Measurements from ENCODE around the gene ASPSCR1. TPM values are rescaled to one million over a fixed set of nuclear protein-coding genes. Genes with fewer than 3 reads are reported as not detected.

ASPSCR1 gene
- total and polyA plus RNA-seq, 2 of the 8 experiments (the other 6 are each of a cell fraction or from before 2014, with no cell fraction given) = 33.3 to 43.7 TPM

DNA sequence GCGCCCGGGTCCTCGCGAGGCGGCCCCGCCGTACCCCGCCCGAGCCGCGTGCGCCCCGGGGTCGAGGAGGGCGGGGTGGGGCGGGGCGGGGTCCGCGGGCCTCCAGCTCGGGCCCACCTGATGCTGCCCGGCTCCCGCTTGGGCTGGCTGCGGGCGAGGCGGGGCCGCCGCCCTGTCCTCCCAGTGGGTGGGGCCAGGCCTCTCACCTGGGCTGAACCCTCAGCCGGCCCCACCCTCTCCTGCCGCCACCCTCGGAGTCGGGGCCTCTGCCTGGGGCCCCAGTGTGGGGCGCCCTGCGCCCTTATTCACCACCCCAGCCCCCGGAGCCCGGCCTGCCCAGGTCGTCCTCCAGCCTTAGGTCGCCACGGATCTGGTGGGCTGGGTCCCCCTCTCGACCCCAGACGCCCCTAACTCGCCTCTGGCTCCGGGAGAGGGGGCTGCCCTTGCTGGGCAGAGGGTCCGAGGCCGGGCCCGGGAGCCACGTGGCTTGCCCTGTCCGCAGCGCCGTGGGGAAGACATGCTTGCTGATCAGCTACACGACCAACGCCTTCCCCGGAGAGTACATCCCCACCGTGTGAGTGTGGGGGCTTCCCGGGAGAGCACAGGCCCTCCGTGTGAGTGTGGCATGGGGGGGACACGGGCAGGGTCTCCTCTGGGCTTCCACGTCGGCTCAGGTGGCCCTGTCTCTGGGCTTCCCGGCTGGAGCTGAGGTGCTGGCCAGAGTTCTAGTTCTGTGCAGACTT is 54.6 kb downstream of the ASPSCR1 start:
- peak overlapping the region; percentile 97 for H3K4ac ChIP-seq (replicated peaks; ENCODE audit: insufficient read length, low read depth, low read length)
- H3K56ac ChIP-seq (replicated peaks; ENCODE audit: insufficient read length, low read depth, low read length) = peak overlapping the region; percentile 79
- H2BK5ac ChIP-seq (ENCODE audit: low read depth, low read length) = 0 out of 2 replicates have a peak overlapping the region, but pooled peaks have one; percentile 44
- no peak overlapping the region for H2BK20ac ChIP-seq (ENCODE audit: low read length)
- H2BK15ac ChIP-seq (ENCODE audit: low read length) = no peak overlapping the region
- H3K4me2 ChIP-seq (ENCODE audit: insufficient read depth in 1 of 2, low read depth in 2 of 2, low read length in 2 of 2) = peak overlapping the region; percentile 80 to 94
- H3K14ac ChIP-seq (ENCODE audit: insufficient read length) = no peak overlapping the region
- peak overlapping the region; percentile 10 for H2BK120ac ChIP-seq (replicated peaks; ENCODE audit: low read depth, low read length)
- FAIRE-seq (no peak), DNase-seq (ENCODE audit: low read depth in 1 of 2, low spot score in 2 of 2) (peak in 1 of 2 experiments; percentile 85)
- peak overlapping the region; percentile 41; the same call in 1 of the 2 replicates for H2AK5ac ChIP-seq (ENCODE audit: low read depth, low read length)
- no peaks in the 10 kb centered on the region for H3K9me3 ChIP-seq (ENCODE audit: insufficient read depth in 2 of 2, low read depth in 1 of 2, low read length in 1 of 2)
- H3K4me1 ChIP-seq (replicated peaks in 1 of 4; ENCODE audit: control insufficient read depth in 3 of 4, insufficient read depth in 4 of 4, low read length in 3 of 4) = peaks cover 0 to 13% (median 7%) of the 10 kb centered on the region in 4 experiments; a peak in 5 of 7 replicates
- peak overlapping the region; percentile 56 to 79 (median 59) for H3K4me3 ChIP-seq (ENCODE audit: extremely low read depth in 1 of 4, insufficient read depth in 2 of 4, low read depth in 3 of 4, low read length in 4 of 4)
- 8% methylated on average over 28 of the region's 59 CpGs; no CpG with 5 or more reads in 1 of the 2 experiments for WGBS, 2 experiments (ENCODE audit: extremely low coverage in 1 of 2, insufficient coverage in 1 of 2, insufficient read length in 1 of 2, insufficient replicate concordance in 2 of 2, low coverage in 1 of 2, low lambda C conversion rate in 2 of 2, missing lambda C conversion rate in 1 of 2)
- H3K79me2 ChIP-seq (ENCODE audit: control insufficient read depth in 1 of 2, insufficient read depth in 2 of 2, low read length in 2 of 2) = peaks cover 0 to 2% of the 10 kb centered on the region in 2 experiments; a peak in 1 of 4 replicates
- no peak overlapping the region for H2AFZ ChIP-seq (ENCODE audit: low read length)
- peak overlapping the region; percentile 71 for H3K18ac ChIP-seq (ENCODE audit: extremely low read depth, low read length)
- H3K27me3 ChIP-seq (replicated peaks in 1 of 4; ENCODE audit: control insufficient read depth in 3 of 4, extremely low read depth in 1 of 4, insufficient read depth in 3 of 4, low read length in 3 of 4) = no peaks in the 10 kb centered on the region
- no peaks in the 10 kb centered on the region; a peak in 2 of 8 replicates for H3K36me3 ChIP-seq (ENCODE audit: control insufficient read depth in 2 of 4, insufficient read depth in 4 of 4, low read length in 3 of 4)
- H3K23ac ChIP-seq (ENCODE audit: insufficient read length) = no peak overlapping the region
- ChIA-PET POLR2A (ENCODE audit: partially characterized antibody) (interaction anchor here (0.9 to 4.9 kb wide), 12 partner anchors 9 to 162 kb away, joined by 3 to 38 read pairs (median 10); partner anchors contain the start of genes CENPX, FASN, GPS1 and LRRC45), CTCF (ENCODE audit: partially characterized antibody) (interaction anchor here (0.6 to 1.6 kb wide), 6 partner anchors 10 to 177 kb away, joined by 3 to 7 read pairs (median 3); partner anchors contain the start of genes CENPX and DUS1L)
- 0 out of 2 replicates have a peak overlapping the region, but pooled peaks have one; percentile 17 for H2BK12ac ChIP-seq (ENCODE audit: low read depth, low read length)
- peak overlapping the region; percentile 89 for H4K91ac ChIP-seq (replicated peaks; ENCODE audit: insufficient read length, low read length)
- peak overlapping the region in 3 of 4 experiments; percentile 48 to 69 (median 53); a peak in 4 of 7 replicates for H3K9ac ChIP-seq (replicated peaks in 1 of 4; ENCODE audit: extremely low read depth in 1 of 4, low read depth in 3 of 4, low read length in 3 of 4)
- peaks cover 11% of the 10 kb centered on the region; the same call in 1 of the 2 replicates for H3K23me2 ChIP-seq (ENCODE audit: low read depth, low read length)
- H4K5ac ChIP-seq (ENCODE audit: insufficient read length, low read depth, low read length) = peak overlapping the region; percentile 21
- H3K79me1 ChIP-seq (ENCODE audit: low read depth, low read length) = peaks cover 3% of the 10 kb centered on the region; the same call in 1 of the 2 replicates
- H4K20me1 ChIP-seq (replicated peaks in 1 of 2; ENCODE audit: control insufficient read depth in 1 of 2, insufficient read depth in 2 of 2, low read length in 2 of 2) = peaks cover 2 to 19% of the 10 kb centered on the region in 2 experiments
- no peak overlapping the region for H3K27ac ChIP-seq (ENCODE audit: low read depth, low read length)
- peak overlapping the region; percentile 80 for H4K8ac ChIP-seq (ENCODE audit: extremely low read depth, insufficient read depth, low read length)
- no peak for TF ChIP-seq POLR2A (IDR thresholded peaks at IDR 0.05; ENCODE audit: control extremely low read depth in 1 of 2, low read depth in 2 of 2, low read length in 2 of 2)
- no peak for TF ChIP-seq RXRA (IDR thresholded peaks at IDR 0.05; ENCODE audit: insufficient read depth, low read depth, low read length)
- no peak for TF ChIP-seq GTF2F1 (IDR thresholded peaks at IDR 0.05; ENCODE audit: borderline replicate concordance, low read depth, low read length)
- TF ChIP-seq FOSL1 (IDR thresholded peaks at IDR 0.05; ENCODE audit: insufficient read depth, low read depth, low read length) = no peak
- no peak for TF ChIP-seq CHD1 (IDR thresholded peaks at IDR 0.05; ENCODE audit: low read depth, low read length)
- TF ChIP-seq SP2 (IDR thresholded peaks at IDR 0.05; ENCODE audit: low read length) = no peak
- no peak for TF ChIP-seq HDAC2 (IDR thresholded peaks at IDR 0.05; ENCODE audit: borderline replicate concordance in 1 of 2, low read depth in 2 of 2, low read length in 2 of 2)
- no peak for TF ChIP-seq POU5F1 (IDR thresholded peaks at IDR 0.05; ENCODE audit: low read depth, low read length)
- TF ChIP-seq CEBPB (IDR thresholded peaks at IDR 0.05; ENCODE audit: low read depth, low read length) = no peak
- no peak for TF ChIP-seq TAF7 (optimal IDR thresholded peaks at IDR 0.05; ENCODE audit: borderline replicate concordance, low read depth, low read length)
